Endothelial cell (in vitro differentiated cells): ENCODE data around the gene KDM1B. TPM values are rescaled to one million over a fixed set of nuclear protein-coding genes. Genes with fewer than 3 reads are reported as not detected.
"Not testable (repeated sequence)": the region's sequence is repeated elsewhere in the genome, so short reads cannot be mapped to it uniquely, and the experiment has no call there.

Experiments used
- DNase-seq: peaks from one replicate; pipeline ENCODE4 v3.0.0; 2021; ENCODE audit warnings: low spot score
- H3K27ac Mint-ChIP-seq: one replicate; pipeline ENCODE4 v1.8.0; 2021; ENCODE audit warnings: mixed read lengths, inconsistent platforms; ENCODE audit not compliant: unreplicated experiment
- H3K27me3 Mint-ChIP-seq: one replicate; pipeline ENCODE4 v1.8.0; 2021; ENCODE audit warnings: mild to moderate bottlenecking, moderate library complexity, mixed read lengths, inconsistent platforms; ENCODE audit not compliant: unreplicated experiment
- H3K36me3 Mint-ChIP-seq: one replicate; pipeline ENCODE4 v1.8.0; 2021; ENCODE audit warnings: mild to moderate bottlenecking, low read depth, mixed read lengths, inconsistent platforms; ENCODE audit not compliant: unreplicated experiment
- H3K4me1 Mint-ChIP-seq: one replicate; pipeline ENCODE4 v1.8.0; 2021; ENCODE audit warnings: mild to moderate bottlenecking, mixed read lengths, inconsistent platforms; ENCODE audit not compliant: unreplicated experiment
- H3K4me3 Mint-ChIP-seq: one replicate; pipeline ENCODE4 v1.8.0; 2021; ENCODE audit warnings: mild to moderate bottlenecking, mixed read lengths, inconsistent platforms; ENCODE audit not compliant: unreplicated experiment
- H3K9me3 Mint-ChIP-seq: one replicate; pipeline ENCODE4 v1.8.0; 2021; ENCODE audit warnings: mixed read lengths, inconsistent platforms; ENCODE audit not compliant: unreplicated experiment
- total RNA-seq: library from RNA; stranded (reverse); fragmentation: NEBNext Ultra II Directional; extraction: Animal tissue kit (Norgen Biotek cat#: 25700); gene quantifications from one replicate; pipeline ENCODE4 v1.2.1, GENCODE V29; 2021; ENCODE audit not compliant: unreplicated experiment
- TF ChIP-seq, protein P1 (sequence below): fragments of 200-600 bp; sonication (generic); IDR thresholded peaks from one replicate; pipeline ENCODE4 v1.5.0; 2021; ENCODE audit warnings: antibody characterized with exemption; ENCODE audit not compliant: unreplicated experiment

The KDM1B gene
- total RNA-seq, 1 donor from 2014 or later, result 14.9 TPM

- DNase-seq, result no peak
- H3K9me3 Mint-ChIP-seq, result no peaks in the 10 kb centered on the region
- H3K4me3 Mint-ChIP-seq, result peak overlapping the region; percentile 51
- H3K4me1 Mint-ChIP-seq, result peaks cover 12% of the 10 kb centered on the region
- peak overlapping the region; percentile 49 for H3K27ac Mint-ChIP-seq
- TF ChIP-seq, protein P1, sequence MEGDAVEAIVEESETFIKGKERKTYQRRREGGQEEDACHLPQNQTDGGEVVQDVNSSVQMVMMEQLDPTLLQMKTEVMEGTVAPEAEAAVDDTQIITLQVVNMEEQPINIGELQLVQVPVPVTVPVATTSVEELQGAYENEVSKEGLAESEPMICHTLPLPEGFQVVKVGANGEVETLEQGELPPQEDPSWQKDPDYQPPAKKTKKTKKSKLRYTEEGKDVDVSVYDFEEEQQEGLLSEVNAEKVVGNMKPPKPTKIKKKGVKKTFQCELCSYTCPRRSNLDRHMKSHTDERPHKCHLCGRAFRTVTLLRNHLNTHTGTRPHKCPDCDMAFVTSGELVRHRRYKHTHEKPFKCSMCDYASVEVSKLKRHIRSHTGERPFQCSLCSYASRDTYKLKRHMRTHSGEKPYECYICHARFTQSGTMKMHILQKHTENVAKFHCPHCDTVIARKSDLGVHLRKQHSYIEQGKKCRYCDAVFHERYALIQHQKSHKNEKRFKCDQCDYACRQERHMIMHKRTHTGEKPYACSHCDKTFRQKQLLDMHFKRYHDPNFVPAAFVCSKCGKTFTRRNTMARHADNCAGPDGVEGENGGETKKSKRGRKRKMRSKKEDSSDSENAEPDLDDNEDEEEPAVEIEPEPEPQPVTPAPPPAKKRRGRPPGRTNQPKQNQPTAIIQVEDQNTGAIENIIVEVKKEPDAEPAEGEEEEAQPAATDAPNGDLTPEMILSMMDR, result no peak
- no peaks in the 10 kb centered on the region for H3K27me3 Mint-ChIP-seq
- peaks cover 46% of the 10 kb centered on the region for H3K36me3 Mint-ChIP-seq
Observed at GRCh38 chr6:18221288-18221615, 66.0 kb downstream of the KDM1B start.

GRCh38 chr6:18226451-18227105, 71.4 kb downstream of the KDM1B start:
- H3K27me3 Mint-ChIP-seq, H3K4me1 Mint-ChIP-seq, DNase-seq, H3K4me3 Mint-ChIP-seq, H3K9me3 Mint-ChIP-seq: not testable (repeated sequence)
- Mint-ChIP-seq H3K36me3 (peaks cover 52% of the 10 kb centered on the region), H3K27ac (peak overlapping the region; percentile 26)

DNA sequence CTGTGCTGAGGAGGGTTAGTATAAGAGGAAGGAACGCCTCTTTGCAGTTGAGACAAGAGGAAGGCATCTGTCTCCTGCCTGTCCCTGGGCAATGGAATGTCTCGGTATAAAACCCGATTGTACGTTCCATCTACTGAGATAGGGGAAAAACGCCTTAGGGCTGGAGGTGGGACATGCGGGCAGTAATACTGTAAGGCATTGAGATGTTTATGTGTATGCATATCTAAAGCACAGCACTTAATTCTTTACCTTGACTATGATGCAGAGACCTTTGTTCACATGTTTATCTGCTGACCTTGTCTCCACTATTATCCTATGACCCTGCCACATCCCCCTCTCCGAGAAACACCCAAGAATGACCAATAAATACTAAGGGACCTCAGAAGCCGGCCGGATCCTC, 71.9 kb downstream of the KDM1B start:
- H3K4me1 Mint-ChIP-seq, H3K9me3 Mint-ChIP-seq, H3K27me3 Mint-ChIP-seq, DNase-seq, H3K27ac Mint-ChIP-seq: not testable (repeated sequence)
- peak overlapping the region; percentile 63 for H3K4me3 Mint-ChIP-seq
- H3K36me3 Mint-ChIP-seq, result peaks cover 56% of the 10 kb centered on the region

DNA sequence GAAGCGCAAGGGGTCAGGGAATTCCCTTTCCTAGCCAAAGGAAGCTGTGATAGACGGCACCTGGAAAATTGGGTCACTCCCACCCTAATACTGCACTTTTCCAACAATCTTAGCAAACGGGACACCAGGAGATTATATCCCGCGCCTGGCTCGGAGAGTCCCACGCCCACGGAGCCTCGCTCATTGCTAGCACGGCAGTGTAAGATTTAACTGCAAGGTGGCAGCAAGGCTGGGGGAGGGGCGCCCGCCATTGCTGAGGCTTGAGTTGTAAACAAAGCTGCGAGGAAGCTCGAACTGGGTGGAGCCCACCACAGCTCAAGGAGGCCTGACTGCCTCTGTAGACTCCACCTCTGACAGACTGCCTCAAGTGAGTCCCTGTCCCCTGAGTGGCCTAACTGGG, 73.4 kb downstream of the KDM1B start:
- not testable (repeated sequence) for DNase-seq, H3K4me3 Mint-ChIP-seq, H3K9me3 Mint-ChIP-seq, H3K27me3 Mint-ChIP-seq, H3K27ac Mint-ChIP-seq, H3K4me1 Mint-ChIP-seq
- peaks cover 68% of the 10 kb centered on the region for H3K36me3 Mint-ChIP-seq

DNA sequence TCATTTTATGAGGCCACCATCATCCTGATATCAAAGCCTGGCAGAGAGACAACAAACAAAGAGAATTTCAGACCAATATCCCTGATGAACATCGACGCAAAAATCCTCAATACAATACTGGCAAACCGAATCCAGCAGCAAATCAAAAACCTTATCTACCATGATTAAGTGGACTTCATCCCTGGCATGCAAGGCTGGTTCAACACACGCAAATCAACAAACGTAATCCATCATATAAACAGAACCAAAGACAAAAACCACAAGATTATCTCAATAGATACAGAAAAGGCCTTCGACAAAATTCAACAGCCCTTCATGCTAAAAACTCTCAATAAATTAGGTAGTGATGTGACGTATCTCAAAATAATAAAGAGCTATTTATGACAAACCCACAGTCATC, 76.6 kb downstream of the KDM1B start:
- H3K27me3 Mint-ChIP-seq, DNase-seq, H3K9me3 Mint-ChIP-seq, H3K27ac Mint-ChIP-seq, H3K4me1 Mint-ChIP-seq: not testable (repeated sequence)
- peak overlapping the region; percentile 44 for H3K4me3 Mint-ChIP-seq
- peaks cover 88% of the 10 kb centered on the region for H3K36me3 Mint-ChIP-seq

DNA sequence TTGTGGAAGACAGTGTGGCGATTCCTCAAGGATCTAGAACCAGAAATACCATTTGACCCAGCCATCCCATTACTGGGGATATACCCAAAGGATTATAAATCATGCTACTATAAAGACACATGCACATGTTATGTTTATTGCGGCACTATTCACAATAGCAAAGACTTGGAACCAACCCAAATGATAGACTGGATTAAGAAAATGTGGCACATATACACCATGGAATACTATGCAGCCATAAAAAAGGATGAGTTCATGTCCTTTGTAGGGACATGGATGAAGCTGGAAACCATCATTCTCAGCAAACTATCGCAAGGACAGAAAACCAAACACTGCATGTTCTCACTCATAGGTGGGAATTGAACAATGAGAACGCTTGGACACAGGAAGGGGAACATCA, 78.5 kb downstream of the KDM1B start:
- not testable (repeated sequence) for H3K27me3 Mint-ChIP-seq, H3K27ac Mint-ChIP-seq, DNase-seq, H3K9me3 Mint-ChIP-seq, H3K4me1 Mint-ChIP-seq
- Mint-ChIP-seq H3K36me3 (peaks cover 77% of the 10 kb centered on the region), H3K4me3 (peak overlapping the region; percentile 40)

GRCh38 chr6:18234564-18234963, 79.3 kb downstream of the KDM1B start:
- Mint-ChIP-seq H3K4me3 (peak overlapping the region; percentile 52), H3K4me1 (no peaks in the 10 kb centered on the region), H3K9me3 (peaks cover 2% of the 10 kb centered on the region), H3K27me3 (peaks cover 6% of the 10 kb centered on the region), H3K36me3 (peaks cover 69% of the 10 kb centered on the region), H3K27ac (no peak overlapping the region)
- TF ChIP-seq, protein P1, result no peak
- DNase-seq, result no peak
